HL-60 (cell line): Measurements from ENCODE around the gene MRPL1.

Experiments
- POLR2AphosphoS5 ChIP-seq: IDR thresholded peaks from 2 replicates; pipeline ENCODE4 v1.6.1; 2012; ENCODE audit warnings: low read depth
- TF ChIP-seq, protein P1 (sequence below): IDR thresholded peaks from one replicate; pipeline ENCODE4 v1.5.1; 2011; ENCODE audit warnings: low read length, control low read depth, inconsistent platforms; ENCODE audit not compliant: insufficient read depth

GRCh38 chr4:77865259-77865658 lies 2.6 kb downstream of the MRPL1 start:
- TF ChIP-seq, protein P1, sequence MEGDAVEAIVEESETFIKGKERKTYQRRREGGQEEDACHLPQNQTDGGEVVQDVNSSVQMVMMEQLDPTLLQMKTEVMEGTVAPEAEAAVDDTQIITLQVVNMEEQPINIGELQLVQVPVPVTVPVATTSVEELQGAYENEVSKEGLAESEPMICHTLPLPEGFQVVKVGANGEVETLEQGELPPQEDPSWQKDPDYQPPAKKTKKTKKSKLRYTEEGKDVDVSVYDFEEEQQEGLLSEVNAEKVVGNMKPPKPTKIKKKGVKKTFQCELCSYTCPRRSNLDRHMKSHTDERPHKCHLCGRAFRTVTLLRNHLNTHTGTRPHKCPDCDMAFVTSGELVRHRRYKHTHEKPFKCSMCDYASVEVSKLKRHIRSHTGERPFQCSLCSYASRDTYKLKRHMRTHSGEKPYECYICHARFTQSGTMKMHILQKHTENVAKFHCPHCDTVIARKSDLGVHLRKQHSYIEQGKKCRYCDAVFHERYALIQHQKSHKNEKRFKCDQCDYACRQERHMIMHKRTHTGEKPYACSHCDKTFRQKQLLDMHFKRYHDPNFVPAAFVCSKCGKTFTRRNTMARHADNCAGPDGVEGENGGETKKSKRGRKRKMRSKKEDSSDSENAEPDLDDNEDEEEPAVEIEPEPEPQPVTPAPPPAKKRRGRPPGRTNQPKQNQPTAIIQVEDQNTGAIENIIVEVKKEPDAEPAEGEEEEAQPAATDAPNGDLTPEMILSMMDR: no peak
- no peak for TF ChIP-seq POLR2AphosphoS5
